GM10847 (cell line): ENCODE measurements around the gene WHRN.

Experiments
- POLR2A ChIP-seq: IDR thresholded peaks from 2 replicates; pipeline ENCODE4 v1.6.1; 2011; ENCODE audit not compliant: insufficient read length; ENCODE audit errors: extremely low read depth

Gene WHRN

GRCh38 chr9:114417511-114417910 lies 87.8 kb downstream of the WHRN start:
- no peak for TF ChIP-seq POLR2A

- TF ChIP-seq POLR2A = no peak
These were observed 88.4 kb downstream of the WHRN start for GRCh38 chr9:114416906-114417305.

GRCh38 chr9:114416290-114416689 lies 89.0 kb downstream of the WHRN start:
- no peak for TF ChIP-seq POLR2A

GRCh38 chr9:114414346-114414745 lies 90.9 kb downstream of the WHRN start:
- TF ChIP-seq POLR2A = no peak

- TF ChIP-seq POLR2A = no peak
These were observed 91.4 kb downstream of the WHRN start for GRCh38 chr9:114413861-114414301.

- TF ChIP-seq POLR2A = no peak
These were observed 93.1 kb downstream of the WHRN start for GRCh38 chr9:114412048-114412683.

GRCh38 chr9:114411452-114411851 lies 93.8 kb downstream of the WHRN start:
- no peak for TF ChIP-seq POLR2A

- no peak for TF ChIP-seq POLR2A
These were observed 94.4 kb downstream of the WHRN start for GRCh38 chr9:114410910-114411309.

GRCh38 chr9:114409842-114410241 lies 95.4 kb downstream of the WHRN start:
- TF ChIP-seq POLR2A = no peak

- no peak for TF ChIP-seq POLR2A
These were observed 96.0 kb downstream of the WHRN start for GRCh38 chr9:114409103-114409780.

GRCh38 chr9:114408645-114409044 lies 96.6 kb downstream of the WHRN start:
- TF ChIP-seq POLR2A = no peak

GRCh38 chr9:114407889-114408288 lies 97.4 kb downstream of the WHRN start:
- no peak for TF ChIP-seq POLR2A

GRCh38 chr9:114406441-114406840 lies 98.8 kb downstream of the WHRN start:
- no peak for TF ChIP-seq POLR2A

- no peak for TF ChIP-seq POLR2A
These were observed 99.8 kb downstream of the WHRN start for GRCh38 chr9:114405294-114406034.

GRCh38 chr9:114404531-114404930 lies 100.7 kb downstream of the WHRN start:
- no peak for TF ChIP-seq POLR2A

- TF ChIP-seq POLR2A = no peak
These were observed 102.0 kb downstream of the WHRN start for GRCh38 chr9:114403153-114403756.

GRCh38 chr9:114401344-114401743 lies 103.9 kb downstream of the WHRN start:
- TF ChIP-seq POLR2A = no peak
